GM12891 (cell line): ENCODE measurements around the gene FBXL13.

Experiments used
- POLR2A ChIP-seq: IDR thresholded peaks from 2 replicates; pipeline ENCODE4 v1.6.1; 2011; ENCODE audit warnings: low read depth, low read length, control low read depth
- POLR2AphosphoS5 ChIP-seq: IDR thresholded peaks from 2 replicates; pipeline ENCODE4 v1.6.1; 2011; ENCODE audit warnings: low read depth, low read length, control low read depth
- SPI1 ChIP-seq: IDR thresholded peaks from 2 replicates; pipeline ENCODE4 v1.6.1; 2011; ENCODE audit warnings: low read depth, low read length, control low read depth

DNA sequence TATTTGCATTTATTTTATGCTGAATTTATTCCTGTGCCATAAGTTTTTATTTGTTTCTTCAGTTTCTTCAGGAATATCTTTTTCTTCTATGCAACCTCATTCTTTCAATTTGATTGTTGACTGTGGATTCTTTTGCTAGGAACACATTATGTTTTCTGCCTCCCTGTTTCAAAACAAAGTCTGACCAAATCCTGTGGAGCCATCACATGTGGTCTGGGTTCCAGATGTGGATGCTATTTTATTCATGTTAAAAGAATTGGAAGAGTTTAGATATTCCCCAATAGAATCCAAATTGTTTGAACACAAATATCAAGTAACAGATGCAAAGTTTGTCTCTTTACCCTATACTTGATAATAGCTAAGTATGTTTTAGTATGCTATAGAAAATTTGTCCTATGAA is 218.6 kb downstream of the FBXL13 start:
- TF ChIP-seq POLR2AphosphoS5 (no peak), SPI1 (no peak), POLR2A (no peak)
